Embryonic facial prominence (tissue), 1 donor: ENCODE results near the gene PPIP5K2.
"Not testable (repeated sequence)": the region's sequence is repeated elsewhere in the genome, so short reads cannot be mapped to it uniquely, and the experiment has no call there.

ENCODE experiments used
- DNase-seq: peaks from one replicate; pipeline ENCODE4 v3.0.0-alpha.2; 2016; ENCODE audit errors: extremely low spot score

The PPIP5K2 gene

GRCh38 chr5:103207653-103208052 is 87.6 kb downstream of the PPIP5K2 start:
- DNase-seq: no peak

GRCh38 chr5:103208460-103208859 is 88.4 kb downstream of the PPIP5K2 start:
- DNase-seq: no peak

GRCh38 chr5:103209065-103209464 is 89.0 kb downstream of the PPIP5K2 start:
- DNase-seq: no peak

- DNase-seq: no peak
Observed at GRCh38 chr5:103210952-103211351, 90.9 kb downstream of the PPIP5K2 start.

GRCh38 chr5:103211576-103212561 is 91.8 kb downstream of the PPIP5K2 start:
- DNase-seq: no peak

- no peak for DNase-seq
Observed at GRCh38 chr5:103216137-103216536, 96.0 kb downstream of the PPIP5K2 start.

- DNase-seq: no peak
Observed at GRCh38 chr5:103216697-103217096, 96.6 kb downstream of the PPIP5K2 start.

- DNase-seq: no peak
Observed at GRCh38 chr5:103217101-103217500, 97.0 kb downstream of the PPIP5K2 start.

GRCh38 chr5:103218164-103218563 is 98.1 kb downstream of the PPIP5K2 start:
- no peak for DNase-seq

- not testable (repeated sequence) for DNase-seq
Observed at GRCh38 chr5:103219074-103219473, 99.0 kb downstream of the PPIP5K2 start.

- no peak for DNase-seq
Observed at GRCh38 chr5:103223031-103223955, 103.2 kb downstream of the PPIP5K2 start.

GRCh38 chr5:103224118-103224893 is 104.2 kb downstream of the PPIP5K2 start:
- no peak for DNase-seq

GRCh38 chr5:103224894-103225246 is 104.8 kb downstream of the PPIP5K2 start:
- DNase-seq: no peak

- no peak for DNase-seq
Observed at GRCh38 chr5:103228061-103228460, 108.0 kb downstream of the PPIP5K2 start.

GRCh38 chr5:103228588-103228987 is 108.5 kb downstream of the PPIP5K2 start:
- DNase-seq: no peak

- DNase-seq: no peak
Observed at GRCh38 chr5:103232393-103232999, 112.4 kb downstream of the PPIP5K2 start.

- DNase-seq: peak; percentile 76
Observed at GRCh38 chr5:103234239-103234975, 114.3 kb downstream of the PPIP5K2 start.

- no peak for DNase-seq
Observed at GRCh38 chr5:103235891-103236290, 115.8 kb downstream of the PPIP5K2 start.

GRCh38 chr5:103237778-103238177 is 117.7 kb downstream of the PPIP5K2 start:
- no peak for DNase-seq

GRCh38 chr5:103243665-103244064 is 123.6 kb downstream of the PPIP5K2 start:
- DNase-seq: no peak
